Muscle of leg (tissue), 11 donors: ENCODE measurements around the gene BCL11A. TPM values are rescaled to one million over a fixed set of nuclear protein-coding genes. Genes with fewer than 3 reads are reported as not detected.

Experiments
- DNase-seq: peaks from one replicate; pipeline ENCODE4 v3.0.0; 2013
- H3K27ac ChIP-seq: one replicate; pipeline ENCODE4 v1.5.1; 2013; ENCODE audit warnings: mild to moderate bottlenecking, low read length, control low read depth
- H3K27me3 ChIP-seq: one replicate; pipeline ENCODE4 v1.6.1; 2013; ENCODE audit warnings: low read length; ENCODE audit not compliant: control insufficient read depth, insufficient read depth
- H3K36me3 ChIP-seq: one replicate; pipeline ENCODE4 v1.6.1; 2013; ENCODE audit warnings: low read length; ENCODE audit not compliant: control insufficient read depth, insufficient read depth
- H3K4me1 ChIP-seq: one replicate; pipeline ENCODE4 v1.6.1; 2013; ENCODE audit warnings: low read length; ENCODE audit not compliant: control insufficient read depth, insufficient read depth
- H3K4me3 ChIP-seq: one replicate; pipeline ENCODE4 v1.5.1; 2013; ENCODE audit warnings: low read length, control low read depth
- H3K9me3 ChIP-seq: replicated peaks from 2 replicates; pipeline ENCODE4 v1.6.1; 2013; ENCODE audit warnings: low read depth, low read length; ENCODE audit not compliant: control insufficient read depth
- WGBS: methylation state at CpG from one replicate; pipeline ENCODE4 v1.1.5; 2013; ENCODE audit warnings: missing lambda C conversion rate; ENCODE audit not compliant: insufficient coverage; 5-methylcytosine and 5-hydroxymethylcytosine counted together
- polyA plus RNA-seq, 8 donors: library from polyadenylated mRNA; unstranded; fragments of 120-200 nt; gene quantifications; one replicate each; pipeline versions ENCODE4 v1.2.1 to v1.2.3, GENCODE V29; 2013; ENCODE audit warnings: inconsistent platforms in 1 of 8, low replicate concordance in 1 of 8; ENCODE audit not compliant: insufficient read length in 8 of 8, insufficient read depth in 1 of 8
- total RNA-seq: library from RNA; stranded (reverse); fragments of 120-200 nt; gene quantifications from one replicate; pipeline ENCODE4 v1.2.4, GENCODE V29; 2013

Gene BCL11A
- total and polyA plus RNA-seq, 9 donors = 1.1 to 12.2 (median 2.7) TPM

DNA sequence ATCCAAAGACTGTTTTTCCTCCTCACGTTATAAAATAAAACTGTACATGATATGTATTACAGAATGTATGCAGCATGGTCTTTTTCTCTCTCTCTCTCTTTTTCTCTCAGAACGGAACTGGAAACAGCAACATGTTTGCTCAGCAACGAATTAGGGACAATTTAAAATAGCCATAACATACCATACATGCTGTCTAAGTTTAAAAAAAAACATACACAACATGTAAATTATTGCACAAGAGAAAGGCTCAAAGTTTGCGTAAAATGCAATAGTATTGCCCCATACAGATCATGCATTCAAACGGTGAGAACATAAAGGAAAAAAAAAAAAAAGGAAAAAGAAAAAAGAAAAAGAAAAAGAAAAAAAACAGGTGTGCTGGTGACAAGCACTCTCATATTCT, 93.6 kb downstream of the BCL11A start:
- H3K4me1 ChIP-seq = peaks cover 5% of the 10 kb centered on the region
- no CpG with 5 or more reads among the region's 5 CpGs for WGBS
- no peaks in the 10 kb centered on the region for H3K36me3 ChIP-seq
- no peaks in the 10 kb centered on the region for H3K9me3 ChIP-seq
- no peak for DNase-seq
- H3K27ac ChIP-seq = no peak overlapping the region
- no peak overlapping the region for H3K4me3 ChIP-seq
- H3K27me3 ChIP-seq = no peaks in the 10 kb centered on the region

DNA sequence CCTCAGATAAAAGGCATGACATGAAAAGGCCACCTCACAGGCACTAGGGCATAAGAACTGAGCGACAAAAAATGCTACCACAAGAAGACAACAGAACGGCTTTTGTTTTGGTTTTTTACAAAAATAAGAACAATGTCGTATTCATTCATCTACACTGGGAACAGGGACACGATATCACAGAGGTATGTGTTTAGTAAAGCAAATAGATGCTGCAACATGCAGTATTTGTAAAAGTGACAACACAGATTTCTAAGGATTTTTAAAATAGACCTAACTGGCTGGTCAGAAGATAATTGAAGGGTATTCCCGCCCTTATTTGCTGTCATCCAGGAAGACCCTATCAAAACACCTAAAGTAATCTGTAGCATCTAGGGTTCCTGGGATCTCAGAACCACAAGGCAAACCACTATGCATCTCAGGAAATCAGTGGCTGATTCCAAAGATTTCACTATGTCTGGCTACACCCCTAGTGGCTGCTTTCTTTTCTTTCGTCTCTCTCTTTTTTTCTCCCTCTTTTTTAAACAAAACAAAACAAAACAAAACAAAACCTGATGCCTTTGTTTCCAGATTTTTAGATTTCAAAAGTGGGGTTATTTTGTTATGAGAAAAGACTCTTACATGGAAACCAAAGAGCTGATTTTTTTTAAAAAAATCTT, 97.2 kb downstream of the BCL11A start:
- Histone ChIP-seq H3K27me3 (no peaks in the 10 kb centered on the region), H3K4me3 (no peak overlapping the region), H3K9me3 (no peaks in the 10 kb centered on the region), H3K36me3 (no peaks in the 10 kb centered on the region), H3K27ac (no peak overlapping the region), H3K4me1 (no peaks in the 10 kb centered on the region)
- no peak for DNase-seq
- no CpG with 5 or more reads among the region's 6 CpGs for WGBS

DNA sequence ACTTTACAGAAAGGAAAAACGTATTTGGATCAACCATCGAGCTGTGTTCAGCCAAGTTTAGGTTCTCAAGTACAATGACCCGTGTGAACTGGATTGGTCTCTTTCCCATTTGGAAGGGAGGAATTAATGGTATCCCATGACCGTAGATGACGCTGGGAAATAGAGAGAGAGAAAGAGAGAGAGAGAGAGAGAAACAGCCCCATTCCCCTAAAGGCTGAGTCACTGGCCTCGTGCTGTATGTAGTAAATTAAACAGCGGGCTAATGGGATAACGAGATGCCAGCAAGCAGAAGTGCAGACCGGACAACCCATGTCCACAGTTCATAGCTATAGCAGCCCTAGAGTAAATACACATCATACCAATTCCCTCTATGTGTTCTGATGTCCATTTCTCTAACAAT, 99.6 kb downstream of the BCL11A start:
- no peak for DNase-seq
- Histone ChIP-seq H3K27ac (no peak overlapping the region), H3K4me3 (no peak overlapping the region), H3K9me3 (no peaks in the 10 kb centered on the region), H3K4me1 (no peaks in the 10 kb centered on the region), H3K27me3 (no peaks in the 10 kb centered on the region), H3K36me3 (no peaks in the 10 kb centered on the region)
- WGBS = 90% methylated on average over 3 of the region's 9 CpGs

DNA sequence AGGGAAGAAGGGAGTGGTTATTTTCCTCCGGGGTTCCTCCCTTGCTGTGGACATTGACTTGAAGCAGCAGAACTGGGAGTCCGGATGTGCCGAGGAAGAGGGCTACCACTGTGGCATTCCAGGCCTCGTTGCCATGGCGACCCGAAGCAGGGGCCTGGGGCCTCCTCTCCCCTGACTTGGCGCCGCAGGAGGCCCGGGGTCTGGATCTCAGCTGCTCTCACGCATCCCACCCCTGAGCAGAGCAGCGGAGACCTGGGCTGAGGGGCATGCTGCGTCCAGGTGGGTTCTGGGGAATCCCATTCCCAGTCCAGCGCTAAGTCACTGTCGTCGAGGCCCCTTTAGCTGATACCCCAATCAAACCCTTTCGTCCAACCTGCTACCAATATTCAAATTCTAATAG, 100.2 kb downstream of the BCL11A start:
- no peaks in the 10 kb centered on the region for H3K4me1 ChIP-seq
- H3K9me3 ChIP-seq = no peaks in the 10 kb centered on the region
- no peak for DNase-seq
- no peaks in the 10 kb centered on the region for H3K27me3 ChIP-seq
- 36% methylated on average over 15 of the region's 16 CpGs for WGBS
- H3K27ac ChIP-seq = no peak overlapping the region
- no peaks in the 10 kb centered on the region for H3K36me3 ChIP-seq
- H3K4me3 ChIP-seq = no peak overlapping the region

DNA sequence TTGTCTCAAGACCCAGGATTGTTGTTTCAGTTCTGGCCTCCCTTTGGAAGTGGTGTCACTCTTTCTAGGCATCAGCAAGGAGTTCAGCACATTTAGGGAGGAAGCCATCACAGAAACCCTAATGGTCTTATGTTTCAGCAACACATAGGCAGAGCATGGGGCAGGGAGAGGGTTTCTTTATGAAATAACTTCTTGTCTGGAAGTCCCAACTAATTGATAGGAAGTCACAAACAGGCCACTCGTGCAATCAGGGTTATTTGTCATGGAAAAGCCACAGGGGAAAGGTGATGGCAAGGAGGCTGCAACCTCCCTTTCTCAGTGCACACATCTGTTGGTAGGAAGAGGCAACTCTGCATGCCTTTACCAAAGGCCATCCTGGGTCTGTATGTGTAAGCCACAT, 103.0 kb downstream of the BCL11A start:
- 60% methylated on average over 1 of the region's 1 CpG for WGBS
- H3K27me3 ChIP-seq = no peaks in the 10 kb centered on the region
- H3K9me3 ChIP-seq = no peaks in the 10 kb centered on the region
- H3K36me3 ChIP-seq = no peaks in the 10 kb centered on the region
- H3K27ac ChIP-seq = no peak overlapping the region
- H3K4me1 ChIP-seq = peaks cover 11% of the 10 kb centered on the region
- no peak for DNase-seq
- no peak overlapping the region for H3K4me3 ChIP-seq

DNA sequence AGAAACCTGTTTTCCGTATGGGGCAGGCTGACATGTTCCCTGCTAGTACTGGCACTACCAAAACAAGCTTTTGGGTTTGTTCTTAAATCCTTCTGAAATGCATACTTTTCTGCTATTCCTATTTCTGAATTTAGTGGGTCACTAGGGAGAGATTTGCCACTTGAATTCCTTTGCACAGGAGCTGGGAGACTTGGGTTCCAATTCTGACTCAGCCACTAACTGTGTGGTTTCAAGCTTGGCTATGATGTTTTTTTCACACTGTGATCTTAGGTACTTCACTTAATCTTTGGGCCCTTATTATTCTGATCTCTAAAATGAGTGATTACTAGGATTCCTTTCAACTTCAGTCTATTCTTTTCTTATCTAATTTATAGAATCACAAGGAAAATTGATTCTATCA, 105.5 kb downstream of the BCL11A start:
- no peaks in the 10 kb centered on the region for H3K27me3 ChIP-seq
- no peaks in the 10 kb centered on the region for H3K9me3 ChIP-seq
- no peak overlapping the region for H3K4me3 ChIP-seq
- no peaks in the 10 kb centered on the region for H3K36me3 ChIP-seq
- DNase-seq = no peak
- peaks cover 11% of the 10 kb centered on the region for H3K4me1 ChIP-seq
- no peak overlapping the region for H3K27ac ChIP-seq
- WGBS = no CpG with 5 or more reads among the region's 1 CpG

DNA sequence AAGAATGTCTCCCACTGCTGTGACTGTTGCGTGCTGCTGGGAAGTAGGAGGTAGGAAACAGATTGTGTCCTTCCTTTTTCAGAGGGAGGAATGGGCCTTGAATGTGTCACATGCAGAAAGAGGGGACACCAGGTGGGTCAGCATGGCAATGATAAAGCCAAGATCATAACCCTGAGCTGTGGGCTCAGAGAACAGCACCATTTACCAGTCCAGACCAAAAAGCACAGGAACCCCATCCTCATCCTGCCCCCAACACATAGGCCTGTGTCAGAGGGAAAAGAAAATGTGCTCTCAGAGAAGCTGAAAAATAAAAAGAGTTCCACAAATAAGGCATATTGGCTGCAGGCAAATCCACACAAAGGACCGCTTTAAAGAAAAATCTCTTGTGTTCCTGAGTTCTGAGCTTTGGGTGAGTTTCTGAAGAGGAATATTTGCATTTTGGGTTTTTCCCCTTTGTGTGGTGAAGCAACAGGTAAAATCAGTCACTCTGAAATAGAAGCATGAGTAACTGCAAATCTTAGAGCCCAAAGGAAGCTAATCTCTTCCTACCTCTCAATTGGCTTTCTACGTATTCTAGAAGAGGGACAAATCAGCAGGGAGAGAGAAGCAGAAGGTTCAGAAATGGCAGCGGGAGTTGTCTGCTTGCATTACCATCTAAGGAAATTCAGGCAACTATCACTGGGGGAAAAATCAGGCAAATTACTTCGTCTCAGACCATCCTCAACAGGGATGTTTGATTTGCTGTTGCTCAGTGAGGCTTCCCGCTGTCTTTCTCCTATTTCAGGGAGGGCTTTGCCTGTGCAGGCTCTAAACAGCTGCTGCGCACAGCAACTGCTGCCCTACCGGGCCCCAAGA, 106.8 kb downstream of the BCL11A start:
- no peak overlapping the region for H3K4me3 ChIP-seq
- H3K4me1 ChIP-seq = peaks cover 16% of the 10 kb centered on the region
- no peak overlapping the region for H3K27ac ChIP-seq
- H3K9me3 ChIP-seq = no peaks in the 10 kb centered on the region
- DNase-seq = peak; percentile 36
- WGBS = 44% methylated on average over 3 of the region's 8 CpGs
- no peaks in the 10 kb centered on the region for H3K36me3 ChIP-seq
- H3K27me3 ChIP-seq = no peaks in the 10 kb centered on the region

DNA sequence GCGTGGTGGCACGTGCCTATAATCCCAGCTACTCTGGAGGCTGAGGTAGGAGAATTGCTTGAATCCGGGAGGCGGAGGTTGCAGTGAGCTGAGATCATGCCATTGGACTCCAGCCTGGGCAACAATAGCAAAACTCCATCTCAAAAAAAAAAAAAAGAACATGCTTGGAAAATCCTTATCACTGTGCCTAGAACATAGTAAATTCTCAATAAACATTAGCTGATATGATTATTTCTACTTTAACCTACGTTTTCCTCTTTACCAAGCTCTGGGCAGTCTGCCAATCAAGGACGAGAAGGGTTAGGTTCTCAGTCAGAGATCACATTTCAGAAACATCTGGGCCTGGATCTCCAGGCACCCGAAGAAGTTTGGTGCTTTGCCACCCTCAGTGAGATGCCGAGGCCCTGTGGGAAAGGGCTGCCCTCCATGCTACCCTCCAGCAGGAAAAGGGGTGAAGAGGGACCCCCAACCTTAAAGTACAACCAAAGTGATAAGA, 107.7 kb downstream of the BCL11A start:
- Histone ChIP-seq H3K4me3 (no peak overlapping the region), H3K9me3 (no peaks in the 10 kb centered on the region), H3K36me3 (no peaks in the 10 kb centered on the region), H3K27ac (no peak overlapping the region), H3K4me1 (peaks cover 23% of the 10 kb centered on the region), H3K27me3 (no peaks in the 10 kb centered on the region)
- 30% methylated on average over 3 of the region's 8 CpGs for WGBS
- no peak for DNase-seq

DNA sequence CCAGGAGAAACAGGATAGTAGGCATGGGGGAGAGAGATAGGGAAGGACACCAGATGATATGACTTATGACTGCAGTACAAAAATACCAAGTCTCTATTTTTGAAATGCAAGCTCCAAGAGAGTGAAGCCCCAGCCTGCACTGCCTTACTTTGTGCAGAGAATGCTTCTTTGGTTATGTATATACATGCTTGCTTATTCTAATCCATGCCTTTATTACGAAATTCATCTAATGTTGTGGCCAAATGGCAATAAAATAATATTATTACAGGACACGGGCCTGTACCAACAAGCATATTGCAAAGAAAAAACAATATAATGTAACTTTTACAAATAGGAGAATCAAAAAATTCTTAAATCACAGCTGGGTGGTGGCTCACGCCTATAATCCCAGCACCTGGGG, 110.8 kb downstream of the BCL11A start:
- Histone ChIP-seq H3K27me3 (no peaks in the 10 kb centered on the region), H3K36me3 (no peaks in the 10 kb centered on the region), H3K4me3 (no peak overlapping the region), H3K27ac (peak overlapping the region; percentile 60), H3K4me1 (peaks cover 36% of the 10 kb centered on the region), H3K9me3 (no peaks in the 10 kb centered on the region)
- WGBS = 80% methylated on average over 1 of the region's 3 CpGs
- peak; percentile 21 for DNase-seq

DNA sequence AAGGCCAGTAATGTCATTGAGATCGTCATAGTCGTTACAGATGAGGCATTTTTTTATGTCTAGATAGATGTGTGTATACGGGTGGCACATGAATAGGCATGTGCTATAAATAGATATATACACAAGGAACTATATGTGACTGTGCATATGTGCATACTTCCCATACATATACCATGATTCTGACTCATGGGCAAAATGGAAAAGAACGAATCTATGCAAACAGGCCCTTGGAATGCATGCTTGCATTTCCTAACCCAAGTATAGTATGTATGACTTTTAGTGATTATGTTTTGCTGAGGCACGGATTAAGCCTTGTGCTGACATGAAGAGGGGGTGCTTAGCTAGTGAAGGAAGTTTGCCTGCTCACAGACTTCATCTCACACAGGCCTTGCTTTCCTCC, 111.7 kb downstream of the BCL11A start:
- peak; percentile 14 for DNase-seq
- Histone ChIP-seq H3K9me3 (no peaks in the 10 kb centered on the region), H3K4me1 (peaks cover 42% of the 10 kb centered on the region), H3K4me3 (no peak overlapping the region), H3K27me3 (no peaks in the 10 kb centered on the region), H3K27ac (peak overlapping the region; percentile 60), H3K36me3 (no peaks in the 10 kb centered on the region)
- WGBS = no CpG with 5 or more reads among the region's 5 CpGs
